CD4-positive, alpha-beta T cell treated with Interleukin-4 for 1 hour (primary cell): ENCODE results near the gene RYR2.

Source experiments
- DNase-seq, 2 donors: peaks; one replicate each; pipeline ENCODE4 v3.0.0-alpha.2; 2020 to 2022

The RYR2 gene

DNA sequence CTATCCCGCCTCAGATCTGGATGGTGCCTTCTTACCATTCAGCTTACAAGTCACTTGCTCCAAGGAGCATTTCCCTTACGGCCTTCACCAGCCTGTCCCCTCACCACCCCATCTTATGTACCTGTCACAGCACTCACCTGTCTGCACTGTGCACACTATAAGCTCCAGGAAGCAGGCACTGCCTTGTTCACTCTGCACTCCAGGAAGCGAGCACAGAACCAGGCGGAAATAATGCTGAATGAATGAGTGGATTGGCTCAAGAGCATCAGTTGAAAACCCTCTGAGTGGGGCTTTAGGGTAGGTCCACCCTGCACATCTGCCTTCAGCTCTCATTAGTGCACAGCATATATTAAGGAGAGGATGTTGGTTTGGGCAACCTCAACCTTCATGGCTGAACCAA lies 8.9 kb upstream of the RYR2 start:
- DNase-seq, result no peak

DNA sequence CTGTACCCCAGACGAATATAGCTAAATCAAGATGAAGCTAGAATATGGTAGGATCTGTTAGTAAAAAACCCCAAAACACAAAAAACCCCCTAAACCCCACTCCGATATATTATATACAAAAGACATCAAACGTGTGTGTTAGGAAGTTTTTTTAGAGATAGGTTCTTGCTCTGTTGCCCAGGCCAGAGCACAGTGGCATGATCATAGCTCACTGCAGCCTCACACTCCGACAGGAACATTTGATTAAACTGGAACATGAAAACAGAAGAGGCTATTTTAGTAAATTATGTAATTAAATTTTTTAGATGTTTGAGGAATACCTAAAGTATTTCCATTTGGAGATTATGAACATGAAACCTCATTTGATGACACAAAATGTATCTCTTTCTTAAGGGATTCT lies 8.2 kb upstream of the RYR2 start:
- no peak for DNase-seq

DNA sequence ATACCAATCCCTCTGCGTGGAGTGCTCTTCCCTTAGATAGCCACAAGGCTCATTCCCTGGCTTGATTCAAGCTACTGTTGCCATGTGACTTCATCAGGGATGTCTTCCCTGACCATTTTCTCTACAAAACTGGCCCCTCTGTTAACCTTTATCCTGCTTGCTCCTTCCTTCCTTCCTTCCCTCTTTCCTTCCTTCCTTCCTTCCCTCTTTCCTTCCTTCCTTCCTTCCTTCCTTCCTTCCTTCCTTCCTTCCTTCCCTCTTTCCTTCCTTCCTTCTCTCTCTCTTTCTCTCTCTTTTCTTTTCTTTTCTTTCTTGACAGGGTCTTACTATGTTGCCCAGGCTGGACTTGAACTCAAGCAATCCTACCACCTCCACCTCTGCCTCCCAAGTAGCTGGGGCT lies 6.2 kb upstream of the RYR2 start:
- DNase-seq, result no peak

DNA sequence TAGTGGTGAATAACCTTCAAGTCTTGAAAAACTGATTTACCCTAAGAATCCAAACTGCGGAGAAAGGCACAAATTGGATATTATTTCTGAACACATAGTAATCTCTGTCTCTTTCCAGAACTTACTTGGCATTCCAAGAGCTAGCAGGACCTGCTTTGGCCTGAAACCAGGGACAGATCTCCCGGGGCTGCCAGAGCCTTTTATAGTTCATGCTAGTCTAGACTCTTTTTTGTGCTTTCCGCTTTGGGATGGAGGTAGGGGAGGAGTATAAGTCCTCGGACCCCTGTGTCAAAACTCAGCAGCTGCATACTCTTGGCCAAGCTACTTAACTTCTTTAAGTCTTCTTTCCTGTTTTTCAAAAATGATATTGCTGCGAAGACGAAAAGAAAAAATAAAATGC lies 3.8 kb upstream of the RYR2 start:
- DNase-seq, result no peak

DNA sequence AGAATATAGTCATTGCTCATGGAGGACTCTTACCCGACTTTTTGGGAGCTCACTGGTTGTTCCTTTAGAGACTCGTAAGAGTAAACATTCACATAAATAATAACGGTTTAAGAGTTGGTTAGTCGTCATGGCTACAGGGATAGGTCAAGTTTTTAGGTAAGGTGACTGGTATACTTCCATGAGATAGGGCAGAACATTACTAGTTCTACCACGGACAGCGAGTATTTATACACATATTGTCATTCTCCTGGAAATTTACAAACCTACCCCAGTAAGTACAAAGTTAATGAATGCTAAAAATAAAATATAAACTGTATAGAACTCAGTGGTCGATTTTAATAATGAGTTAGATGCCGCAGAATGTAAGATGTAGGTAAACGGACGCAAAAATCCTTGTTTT lies 1.2 kb upstream of the RYR2 start:
- no peak for DNase-seq

DNA sequence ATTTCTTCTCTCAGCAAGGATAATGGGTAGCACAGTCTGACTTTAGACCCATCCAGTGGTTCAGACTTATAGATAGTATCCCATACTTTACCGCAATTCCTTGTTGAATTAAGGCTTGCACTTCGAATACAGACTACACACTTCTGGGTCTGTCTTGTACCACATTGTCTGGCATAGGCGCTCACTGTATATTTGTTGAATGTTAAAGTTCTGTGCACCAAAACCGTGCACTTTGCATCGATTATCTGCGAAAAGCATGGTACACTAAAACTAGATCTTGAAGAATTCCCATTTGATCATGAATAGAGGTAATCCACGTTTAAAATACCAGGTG lies 556 bp upstream of the RYR2 start:
- DNase-seq, result no peak

DNA sequence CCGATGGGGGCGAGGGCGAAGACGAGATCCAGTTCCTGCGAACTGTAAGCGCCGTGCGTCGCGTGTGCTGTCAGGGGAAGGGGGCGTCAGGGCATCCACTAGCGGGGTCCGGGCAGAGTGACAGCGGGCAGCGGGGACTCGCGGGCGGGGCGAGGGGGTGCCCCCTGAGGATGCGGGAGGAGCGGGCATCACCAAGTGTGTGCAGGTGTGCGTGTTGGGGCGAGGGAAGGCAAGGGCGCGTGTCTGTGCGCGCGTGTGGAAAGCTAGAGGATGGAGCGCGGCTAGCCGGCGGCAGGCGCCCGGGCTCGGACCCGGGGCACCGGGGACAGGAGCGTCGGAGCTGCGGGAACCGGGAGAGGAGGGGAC lies 525 bp downstream of the RYR2 start:
- DNase-seq, result no peak

DNA sequence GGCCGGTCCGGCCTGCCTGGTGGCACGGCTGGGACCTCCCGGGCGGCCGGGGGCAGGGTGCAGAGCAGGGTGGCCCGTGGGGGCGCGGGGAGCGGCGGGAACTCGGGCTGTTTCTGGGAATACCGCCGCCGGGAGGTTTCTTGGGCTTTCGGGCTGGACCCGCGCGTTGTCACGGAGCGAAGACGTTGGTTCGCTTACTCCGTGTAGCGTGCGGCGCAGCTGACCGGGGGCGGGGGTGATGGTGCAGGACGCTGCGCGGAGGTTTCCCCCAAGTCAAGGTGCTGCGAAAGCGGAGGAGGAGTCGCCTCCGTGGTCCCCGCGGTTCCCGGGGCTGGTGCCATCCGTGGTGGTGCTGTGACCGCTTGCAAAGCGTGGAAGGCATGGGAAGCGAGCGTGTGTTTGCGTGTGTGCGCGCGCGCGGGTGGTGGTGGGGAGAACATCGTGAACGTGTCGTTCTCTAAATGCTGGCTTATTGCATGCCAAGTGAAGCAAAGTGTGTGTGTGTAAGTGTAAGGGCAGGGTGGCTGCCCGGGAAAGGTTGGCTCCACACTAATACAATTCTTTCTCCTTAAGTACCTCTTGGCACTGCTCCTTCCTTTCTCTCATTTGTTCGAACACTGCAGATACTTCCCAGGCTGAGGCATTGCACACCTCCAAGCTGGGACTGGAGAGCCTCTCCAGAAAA lies 1.1 kb downstream of the RYR2 start:
- no peak for DNase-seq

DNA sequence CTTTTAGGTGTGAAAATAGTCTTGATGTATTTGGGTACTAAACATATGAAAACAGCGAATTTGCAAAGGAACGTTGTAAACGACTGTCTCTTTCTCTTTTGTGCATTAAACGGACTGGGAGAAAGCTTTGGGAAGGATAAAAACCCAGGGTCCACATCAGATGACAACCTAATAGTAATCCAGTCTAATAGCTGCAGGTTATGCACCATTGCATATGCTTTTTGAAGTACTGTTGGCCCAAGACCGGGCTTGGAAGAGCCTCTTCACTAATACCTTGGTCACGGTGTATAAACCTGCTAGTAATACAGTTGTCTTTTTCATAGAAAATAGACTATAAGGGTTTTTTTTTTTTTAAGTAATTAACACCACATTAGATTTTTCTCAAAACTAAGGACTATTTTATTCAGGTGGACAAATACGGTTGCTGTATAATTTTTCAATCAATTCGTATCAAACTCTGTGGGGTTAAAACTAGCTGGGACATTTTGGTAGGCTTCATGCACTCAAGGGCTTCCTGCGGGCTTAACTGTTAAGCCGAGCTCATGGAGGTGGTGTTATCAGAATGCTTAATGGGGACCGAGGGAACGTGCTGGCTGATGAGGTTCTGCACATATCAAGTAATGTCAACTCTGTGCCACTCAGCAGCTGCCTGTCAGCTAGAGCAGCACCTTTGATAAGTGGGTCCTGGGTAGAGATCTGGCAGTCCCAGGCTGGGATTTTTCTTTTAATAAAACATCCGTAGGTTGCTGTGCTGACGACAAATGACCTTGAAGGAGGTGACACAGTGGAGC lies 2.1 kb downstream of the RYR2 start:
- DNase-seq, result no peak

DNA sequence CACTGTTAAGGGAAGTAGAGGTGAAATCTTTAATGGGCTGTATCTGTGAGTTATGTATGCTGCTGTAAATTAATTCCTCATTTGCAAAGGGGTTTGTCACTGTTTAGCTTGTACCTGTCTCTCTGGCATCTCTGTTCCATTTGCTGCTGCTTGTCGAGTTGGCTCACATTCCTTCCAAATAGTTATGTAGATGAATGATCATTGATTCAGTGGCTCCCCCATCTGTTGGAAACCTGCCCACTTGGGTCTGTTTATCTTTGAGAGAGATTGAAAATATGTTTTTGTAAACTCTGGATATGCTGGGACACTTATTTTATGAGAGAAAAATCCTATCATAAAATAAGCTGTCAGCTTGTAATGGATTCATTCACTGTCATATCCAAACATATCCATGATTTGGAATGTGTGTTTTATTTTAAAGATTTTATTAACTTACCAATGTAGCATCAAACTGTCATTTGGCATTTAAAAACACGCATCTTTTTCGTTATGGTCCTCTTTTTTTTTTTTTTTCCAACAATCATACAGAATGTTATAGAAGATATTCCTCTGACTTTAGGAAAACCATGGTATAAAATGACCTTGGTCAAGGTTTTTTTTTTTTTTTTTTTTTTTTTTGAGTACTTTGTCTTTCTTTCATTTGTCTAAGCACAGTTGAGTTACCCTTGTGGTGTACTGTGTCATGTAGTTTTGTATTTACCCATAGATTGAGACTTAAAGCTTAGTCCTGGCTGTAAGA lies 3.5 kb downstream of the RYR2 start:
- no peak for DNase-seq

DNA sequence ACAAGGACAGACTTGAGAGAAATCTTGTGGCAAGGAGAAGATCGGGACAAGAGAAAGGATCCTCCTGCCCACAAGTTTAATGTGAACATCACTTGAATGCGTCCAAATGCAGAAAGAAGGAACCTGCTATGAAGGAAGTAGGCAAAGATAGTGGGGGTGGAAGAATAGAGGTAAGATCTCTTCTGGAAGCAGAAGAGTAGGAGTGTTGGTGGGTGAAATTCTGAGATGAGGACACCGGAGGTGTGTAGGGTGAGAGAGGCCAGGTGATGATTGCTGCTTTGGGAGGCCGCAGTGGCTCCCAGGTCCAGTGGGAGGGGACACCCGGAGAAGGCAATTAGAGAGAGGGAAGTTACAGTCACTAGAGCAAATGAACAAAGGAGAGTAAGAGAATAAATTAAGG lies 6.8 kb downstream of the RYR2 start:
- no peak for DNase-seq

DNA sequence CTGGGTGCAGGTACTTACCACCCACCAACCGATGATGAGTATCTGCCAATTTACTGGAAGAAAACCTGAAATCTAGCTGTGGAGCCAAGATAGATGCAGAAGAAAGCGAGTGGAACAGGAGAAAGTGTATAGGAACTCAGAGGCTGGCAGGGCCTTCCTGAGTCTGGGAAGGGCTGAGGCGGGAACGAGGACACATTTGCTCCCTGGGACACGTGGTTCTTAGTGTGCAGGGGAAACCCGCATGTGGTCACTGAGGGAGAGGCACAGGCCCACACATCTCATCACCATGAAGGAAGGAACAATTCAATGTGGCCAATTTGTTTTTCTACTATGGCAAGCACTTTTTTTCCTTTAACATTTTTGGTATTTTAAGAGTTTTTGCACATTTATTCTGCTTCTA lies 8.2 kb downstream of the RYR2 start:
- DNase-seq, result no peak

DNA sequence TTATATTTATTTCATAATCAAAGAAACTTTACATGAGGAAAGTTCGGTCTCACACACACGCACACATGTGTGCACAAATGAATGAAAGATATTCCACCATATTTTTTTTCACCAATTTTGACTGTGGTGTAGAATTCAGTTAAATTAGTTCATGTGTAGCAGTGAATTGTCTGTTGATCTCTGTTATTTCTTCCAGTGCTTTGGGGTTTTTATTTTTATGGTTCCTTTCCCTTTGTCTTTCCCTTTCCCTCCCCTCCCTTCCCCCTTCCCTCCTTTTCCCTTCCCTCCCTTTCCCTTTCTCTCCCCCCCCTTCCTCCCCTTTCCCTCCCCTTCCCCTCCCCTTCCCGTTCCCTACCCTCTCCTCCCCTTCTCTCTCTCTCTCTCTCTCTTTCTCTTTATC lies 8.9 kb downstream of the RYR2 start:
- DNase-seq, result no peak

DNA sequence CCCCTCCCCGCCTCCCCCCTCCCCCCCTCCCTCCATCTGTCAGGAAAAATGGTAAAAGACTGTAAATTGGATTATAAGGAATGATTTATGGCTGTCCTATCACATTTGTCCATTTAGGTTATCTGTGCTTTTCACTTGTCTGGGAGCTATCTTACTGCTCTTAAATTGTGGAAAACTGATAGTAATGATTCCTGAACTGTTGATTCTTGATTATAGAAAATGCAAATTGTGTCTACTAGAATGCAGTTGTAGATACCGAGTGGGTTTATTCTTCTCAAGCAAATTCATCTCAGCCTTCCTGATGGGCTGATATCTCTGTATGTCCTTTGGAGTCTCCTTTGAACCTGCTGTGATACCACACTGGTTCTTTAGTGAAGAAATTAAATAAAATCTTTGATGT lies 12.3 kb downstream of the RYR2 start:
- no peak for DNase-seq

DNA sequence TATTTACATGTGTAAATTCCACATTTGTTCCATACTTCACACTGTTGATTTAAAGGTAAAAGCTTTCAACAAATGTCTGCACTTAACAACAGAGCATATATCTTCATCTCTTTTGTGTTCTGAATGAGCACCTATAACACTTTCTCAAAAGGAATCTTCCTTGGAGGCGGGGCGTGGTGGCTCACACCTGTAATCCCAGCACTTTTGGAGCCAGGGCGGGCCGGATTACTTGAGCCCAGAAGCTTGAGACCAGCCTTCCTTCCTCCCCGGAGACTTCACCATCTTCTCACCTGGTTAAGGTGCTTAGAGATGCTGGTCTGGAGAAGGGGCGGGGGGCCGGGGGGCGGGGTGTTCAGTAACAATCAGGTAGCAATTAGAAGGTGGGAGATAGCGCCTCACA lies 16.5 kb downstream of the RYR2 start:
- no peak for DNase-seq

DNA sequence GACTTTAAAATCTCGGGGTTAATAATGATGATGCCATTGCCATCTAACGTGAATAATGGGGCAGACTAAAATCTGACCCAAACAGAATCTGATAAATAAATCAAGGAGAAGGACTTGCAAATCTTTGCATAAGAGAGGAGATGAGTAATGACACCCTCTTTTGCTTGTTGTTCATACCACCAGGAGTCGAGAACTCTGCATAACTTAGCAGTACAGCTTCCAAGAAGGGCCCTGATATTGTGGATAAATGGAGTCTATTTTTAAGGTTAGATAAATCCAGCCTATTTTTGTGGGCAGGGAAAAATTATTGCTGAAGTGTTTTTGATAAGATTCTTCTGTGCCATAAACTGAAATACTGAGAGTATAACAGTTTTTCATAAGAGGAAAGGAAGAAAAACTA lies 17.3 kb downstream of the RYR2 start:
- no peak for DNase-seq

DNA sequence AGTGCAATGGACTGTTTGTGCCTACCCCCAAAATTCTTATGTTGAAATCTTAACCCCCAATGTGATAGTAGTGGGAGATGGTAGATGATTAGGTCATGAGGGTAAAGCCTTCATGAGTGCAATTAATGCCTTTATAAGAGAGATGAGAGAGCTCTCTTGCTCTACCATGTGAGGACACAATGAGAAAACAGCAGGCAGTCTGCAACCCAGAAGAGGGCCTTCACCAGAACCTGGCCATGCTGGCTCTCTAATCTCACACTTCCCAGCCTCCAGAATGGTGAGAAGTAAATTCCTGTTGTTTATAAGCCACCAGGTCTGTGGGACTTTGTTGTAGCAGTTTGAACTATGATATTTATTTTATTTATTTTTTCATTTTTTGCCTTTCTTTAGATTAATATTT lies 21.0 kb downstream of the RYR2 start:
- DNase-seq, result no peak

DNA sequence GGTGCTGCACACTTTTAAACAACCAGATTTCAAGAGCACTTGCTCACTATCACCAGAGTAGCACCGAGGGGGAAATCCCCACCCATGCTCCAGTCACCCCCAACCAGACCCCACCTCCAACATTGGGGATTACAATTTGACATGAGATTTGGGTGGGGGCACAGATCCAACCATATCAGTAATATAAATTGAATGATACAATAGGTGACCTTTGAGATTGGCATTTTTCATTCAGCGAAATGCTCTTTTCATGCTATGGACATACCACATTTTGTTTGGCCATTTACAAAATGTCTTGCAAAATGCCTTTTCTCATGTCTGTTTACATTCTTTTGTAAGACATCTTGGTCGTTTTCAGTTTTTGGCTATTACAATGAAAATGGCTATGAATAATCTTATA lies 23.9 kb downstream of the RYR2 start:
- no peak for DNase-seq

DNA sequence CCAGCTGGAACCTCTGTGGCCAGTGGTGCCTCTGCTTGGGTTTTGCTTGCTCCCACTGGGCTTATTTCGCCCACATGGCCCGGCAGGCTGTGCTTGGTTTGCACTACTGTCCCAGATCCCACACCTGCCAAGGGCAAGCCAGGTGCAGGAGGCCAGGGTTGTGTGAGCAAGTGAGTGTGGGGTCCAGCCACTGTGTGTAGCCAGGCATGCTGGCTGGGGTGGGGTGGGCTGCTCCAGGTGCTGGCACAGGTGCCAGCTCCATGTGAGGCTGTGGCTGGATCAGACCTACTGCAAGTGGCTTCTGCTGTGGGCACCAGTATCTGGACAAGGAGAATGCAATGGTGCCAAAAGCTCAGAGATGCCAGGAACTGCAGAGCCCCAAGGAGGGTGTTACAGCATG lies 28.5 kb downstream of the RYR2 start:
- no peak for DNase-seq

DNA sequence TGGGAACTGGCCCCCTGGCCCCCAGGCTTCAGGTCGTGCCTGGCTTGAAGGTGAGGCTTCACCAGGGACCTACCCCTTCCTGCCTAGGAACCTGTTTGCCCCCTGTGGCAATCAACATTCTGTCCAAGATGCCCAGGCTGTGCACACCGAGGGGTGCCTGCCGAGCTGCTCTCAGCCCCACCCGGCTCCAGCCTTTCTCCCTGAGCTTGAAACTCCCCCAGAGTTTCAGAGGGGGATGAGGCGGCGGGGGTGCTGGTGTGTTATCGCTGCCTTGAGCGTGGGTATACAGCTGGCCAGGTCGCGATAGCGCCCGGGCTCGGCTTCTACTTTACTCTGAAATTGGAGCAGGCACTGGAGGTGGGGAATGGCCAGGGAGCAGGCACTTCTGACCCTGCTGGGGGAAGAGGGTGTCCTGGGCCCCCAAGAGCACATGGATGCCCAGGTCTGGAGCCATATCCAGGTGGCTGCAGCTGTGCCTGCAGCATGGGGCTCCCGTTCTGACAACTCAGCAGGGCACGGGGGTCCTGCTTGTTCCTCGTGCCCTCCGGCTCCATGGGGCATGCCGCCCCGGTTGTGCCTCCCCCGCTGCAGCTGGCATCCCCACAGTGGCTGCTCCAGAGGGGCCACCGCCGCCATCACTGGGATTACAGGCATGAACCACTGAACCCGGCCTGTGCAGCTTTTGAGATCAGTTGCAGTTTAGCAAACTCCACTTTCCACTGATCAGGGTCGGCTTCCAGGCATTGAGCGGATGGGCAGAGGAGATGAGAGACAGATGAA lies 29.8 kb downstream of the RYR2 start:
- no peak for DNase-seq

DNA sequence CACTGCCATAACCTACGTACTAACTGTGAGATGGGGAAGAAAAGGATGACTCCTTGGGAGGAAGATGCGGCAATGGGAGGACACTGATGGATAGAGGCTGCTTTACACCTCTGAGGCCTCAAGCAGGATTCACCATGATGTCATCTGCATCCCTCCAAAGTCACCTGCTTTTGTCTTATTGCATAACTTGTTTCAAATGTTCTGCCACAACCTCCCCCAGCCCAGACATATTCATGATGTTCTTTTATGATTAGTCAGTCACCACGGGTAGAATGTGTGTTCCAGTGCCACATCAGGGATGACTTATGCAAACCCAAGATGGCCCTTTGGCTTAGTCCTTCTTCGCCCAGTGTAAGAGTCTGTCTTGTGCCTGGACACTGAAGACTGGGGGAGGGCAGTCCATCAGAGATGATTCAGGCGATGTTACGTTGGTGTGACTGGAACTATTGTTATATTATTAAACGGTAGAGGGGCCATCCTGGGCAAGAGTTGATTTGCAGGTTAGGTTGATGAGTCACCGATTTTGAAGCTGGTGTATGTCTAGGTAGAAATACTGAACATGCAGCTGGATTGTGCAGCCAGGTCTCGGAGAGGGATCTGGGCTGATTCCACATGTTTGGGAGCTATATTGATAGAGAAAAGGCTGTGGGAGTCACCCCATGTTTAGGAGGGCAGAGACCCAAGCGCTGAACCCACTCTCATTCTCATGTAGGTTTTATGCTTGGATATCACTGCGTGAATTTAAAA lies 32.6 kb downstream of the RYR2 start:
- DNase-seq, result no peak

DNA sequence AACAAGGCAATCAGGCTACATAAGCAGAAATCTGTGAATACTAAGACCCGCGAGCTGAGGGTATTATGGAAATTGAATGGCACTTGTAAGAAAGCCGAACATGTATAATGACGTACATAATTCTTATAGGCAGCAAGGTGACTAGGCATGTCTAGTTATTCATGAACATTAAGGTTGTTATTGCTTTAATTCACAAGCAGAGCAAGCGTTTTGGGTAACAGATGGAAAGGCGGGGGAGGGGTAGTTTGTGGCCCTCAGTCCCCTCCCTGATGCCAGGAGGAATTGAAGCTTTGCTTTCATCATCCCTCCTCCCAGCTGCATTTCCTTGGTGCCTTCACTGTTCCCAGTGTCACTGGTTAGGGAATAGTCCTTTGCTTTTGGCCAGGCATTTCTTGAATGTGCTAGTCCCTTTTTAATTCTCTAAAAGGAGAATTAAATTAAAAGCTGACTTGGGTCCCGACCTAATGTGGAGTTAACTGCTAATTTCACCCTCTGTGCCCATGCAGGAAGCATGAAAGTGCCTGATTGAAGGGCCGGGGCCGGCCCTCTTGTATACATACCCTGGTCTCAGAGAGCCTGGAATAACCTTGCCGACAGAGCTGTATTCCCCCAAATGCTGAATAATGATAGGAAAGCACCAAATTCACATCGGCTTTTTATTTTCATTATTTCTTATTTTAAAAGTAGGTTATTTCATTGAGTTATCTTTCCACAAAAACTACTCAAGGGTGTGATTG lies 42.5 kb downstream of the RYR2 start:
- DNase-seq, result no peak
